Activated gamma-delta T cell treated with Interleukin-2 at 50 U/mL for 16 hours (primary cell): ENCODE measurements around the gene PRKG2.
"Not testable (repeated sequence)": the region's sequence is repeated elsewhere in the genome, so short reads cannot be mapped to it uniquely, and the experiment has no call there.

Experiments
- DNase-seq: peaks from one replicate; pipeline ENCODE4 v3.0.0-alpha.2; 2020

Gene PRKG2, protein sequence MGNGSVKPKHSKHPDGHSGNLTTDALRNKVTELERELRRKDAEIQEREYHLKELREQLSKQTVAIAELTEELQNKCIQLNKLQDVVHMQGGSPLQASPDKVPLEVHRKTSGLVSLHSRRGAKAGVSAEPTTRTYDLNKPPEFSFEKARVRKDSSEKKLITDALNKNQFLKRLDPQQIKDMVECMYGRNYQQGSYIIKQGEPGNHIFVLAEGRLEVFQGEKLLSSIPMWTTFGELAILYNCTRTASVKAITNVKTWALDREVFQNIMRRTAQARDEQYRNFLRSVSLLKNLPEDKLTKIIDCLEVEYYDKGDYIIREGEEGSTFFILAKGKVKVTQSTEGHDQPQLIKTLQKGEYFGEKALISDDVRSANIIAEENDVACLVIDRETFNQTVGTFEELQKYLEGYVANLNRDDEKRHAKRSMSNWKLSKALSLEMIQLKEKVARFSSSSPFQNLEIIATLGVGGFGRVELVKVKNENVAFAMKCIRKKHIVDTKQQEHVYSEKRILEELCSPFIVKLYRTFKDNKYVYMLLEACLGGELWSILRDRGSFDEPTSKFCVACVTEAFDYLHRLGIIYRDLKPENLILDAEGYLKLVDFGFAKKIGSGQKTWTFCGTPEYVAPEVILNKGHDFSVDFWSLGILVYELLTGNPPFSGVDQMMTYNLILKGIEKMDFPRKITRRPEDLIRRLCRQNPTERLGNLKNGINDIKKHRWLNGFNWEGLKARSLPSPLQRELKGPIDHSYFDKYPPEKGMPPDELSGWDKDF

DNA sequence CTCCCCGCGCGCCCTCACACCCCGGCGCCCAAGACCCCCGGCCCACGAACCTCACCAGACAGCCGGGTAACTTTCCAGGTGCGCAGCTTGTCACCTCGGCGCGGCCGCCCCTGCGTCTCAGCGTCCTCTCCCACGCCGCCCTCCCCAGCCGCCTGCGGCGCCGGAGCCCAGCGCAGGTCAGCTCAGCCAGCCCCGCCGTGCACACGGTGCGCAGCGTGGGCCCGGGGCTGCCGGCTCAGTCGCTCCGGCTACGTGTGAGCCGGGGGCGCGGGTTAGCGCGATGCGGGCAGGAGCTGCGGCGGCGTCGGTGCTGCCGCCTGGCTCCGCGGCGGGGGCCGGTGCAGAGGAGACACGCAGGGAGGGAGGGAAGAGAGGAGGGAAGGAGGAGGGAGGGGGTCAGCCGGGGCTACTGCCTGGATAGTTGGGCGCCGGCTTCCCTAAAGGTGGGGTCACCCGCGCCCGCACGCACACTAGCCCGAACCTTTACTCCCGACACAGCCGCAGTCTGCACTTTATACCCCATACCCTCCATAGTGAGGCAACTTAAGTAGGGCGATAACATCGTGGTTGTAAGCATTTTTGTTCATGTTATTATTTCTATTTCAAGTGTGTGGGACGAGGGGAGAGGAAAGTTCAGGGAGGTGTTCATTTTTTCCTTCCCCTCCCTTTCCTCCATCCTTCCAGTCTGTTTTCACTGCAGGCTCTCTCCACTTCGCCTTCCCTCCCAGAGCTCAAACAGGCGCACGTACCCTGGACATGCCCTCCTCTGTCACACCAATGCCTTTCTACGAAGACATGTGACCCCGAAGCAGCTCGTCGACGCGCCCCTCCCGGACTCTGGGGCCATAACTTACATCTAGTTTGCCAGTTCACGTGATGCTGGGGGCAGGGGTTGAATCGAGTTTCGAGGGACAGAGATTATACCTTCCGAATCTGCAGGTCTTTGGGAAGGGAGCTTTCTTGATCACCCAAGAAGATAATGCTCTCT is at the start of gene PRKG2:
Gene PRKG2, minus strand, starts transcription at position 342 of the 988 bp plus-strand sequence. CDS start 10,175 bp downstream, outside the sequence.
- no peak for DNase-seq

DNA sequence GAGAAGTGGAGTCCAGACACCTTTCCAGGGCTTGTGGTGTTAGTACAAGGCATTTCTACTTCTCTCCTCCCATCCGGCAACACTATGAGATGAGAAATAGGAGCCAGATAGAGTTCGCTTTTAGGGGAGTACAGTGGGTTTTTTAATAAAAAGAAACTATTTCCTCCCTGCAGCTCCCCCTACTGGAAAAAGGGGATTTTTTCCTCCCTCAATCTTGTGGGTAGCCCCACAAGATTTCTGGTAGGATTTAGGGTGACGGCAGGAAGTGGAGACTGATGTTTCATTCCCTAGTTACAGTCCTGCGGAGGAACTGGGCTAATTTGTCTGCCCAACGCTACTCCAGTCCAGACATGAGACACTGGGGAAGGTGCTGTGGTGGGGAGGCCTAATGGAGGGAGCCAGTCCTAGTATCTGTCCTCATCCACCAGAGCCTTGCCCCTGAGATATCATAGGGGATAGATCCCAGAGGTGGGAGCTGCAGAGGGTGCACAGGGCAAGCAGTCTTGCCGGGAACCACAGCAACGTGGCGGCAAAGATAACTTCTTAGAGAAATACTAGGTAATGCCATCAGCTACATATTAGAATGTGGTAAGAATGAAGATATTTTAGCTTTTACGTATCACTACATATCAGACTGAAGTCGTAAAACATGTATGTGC is 45.5 kb upstream of the PRKG2 start:
- no peak for DNase-seq

DNA sequence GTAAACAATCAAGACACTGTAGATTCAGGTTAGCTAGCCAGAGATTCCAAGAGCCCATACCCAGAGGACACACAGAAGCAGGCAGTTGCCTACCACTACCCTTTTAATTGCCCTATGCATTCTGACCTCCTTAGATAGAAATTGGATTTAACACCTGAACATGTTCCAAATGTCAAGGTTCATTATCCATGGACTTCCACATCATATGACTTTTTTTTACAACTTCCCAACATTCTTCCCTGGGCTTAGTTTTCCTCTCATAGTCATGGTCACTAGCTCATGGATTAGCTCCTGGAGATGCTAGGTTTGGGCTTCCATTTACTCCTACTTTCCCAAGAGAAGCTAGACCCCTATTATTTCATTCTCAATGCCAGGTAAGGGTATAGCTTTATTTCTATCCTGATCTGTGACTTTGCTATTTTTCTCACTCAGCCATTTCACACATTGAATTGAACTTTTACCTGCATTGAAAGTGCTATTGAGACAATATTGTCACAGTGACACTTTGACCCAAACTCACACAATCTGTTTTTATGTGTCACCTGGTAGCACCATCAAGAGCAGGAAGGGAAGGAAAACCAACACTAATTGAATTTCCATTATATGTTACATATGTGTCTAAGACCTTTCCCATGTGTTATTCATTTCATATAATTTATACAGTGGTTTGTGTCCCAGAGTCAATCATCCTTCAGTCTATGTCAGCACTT is 44.0 kb upstream of the PRKG2 start:
- DNase-seq: no peak

DNA sequence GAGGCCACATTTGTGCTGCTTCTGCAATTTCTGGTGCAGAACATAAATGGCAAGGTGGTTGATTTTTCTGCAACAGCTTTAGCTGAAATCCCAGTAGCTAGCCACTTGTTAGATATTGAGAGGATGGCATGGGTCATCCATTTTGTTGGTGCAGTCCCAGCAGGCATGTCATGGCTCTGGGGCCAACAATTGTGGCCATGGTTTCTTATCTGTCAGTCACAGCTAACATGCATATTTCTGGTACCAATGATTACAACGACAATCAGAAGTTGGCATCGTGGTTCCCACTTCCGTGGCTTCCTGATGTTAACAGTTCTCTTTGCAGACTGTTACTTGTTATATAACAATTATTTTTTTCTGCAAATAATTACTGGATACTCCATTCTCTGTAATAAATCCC is 42.8 kb upstream of the PRKG2 start:
- DNase-seq: no peak

DNA sequence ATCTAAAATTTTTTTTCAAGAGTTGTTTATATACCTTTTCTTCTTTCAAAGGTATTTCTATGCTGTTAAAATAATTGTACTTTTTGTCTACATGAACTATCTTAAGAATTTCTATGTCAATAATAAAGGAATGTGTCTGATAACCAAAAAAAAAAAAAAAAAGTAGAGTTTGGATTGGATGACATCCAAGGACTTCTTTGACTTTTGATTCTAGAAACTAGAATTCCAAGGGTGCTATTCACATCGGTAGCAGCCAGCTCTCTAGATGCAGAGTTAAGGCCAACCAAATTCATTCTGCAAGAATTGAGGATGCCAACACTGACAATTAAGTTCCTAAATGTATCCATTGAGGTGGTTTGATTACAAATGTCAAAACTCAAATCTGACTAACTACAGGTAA is 42.0 kb upstream of the PRKG2 start:
- no peak for DNase-seq

DNA sequence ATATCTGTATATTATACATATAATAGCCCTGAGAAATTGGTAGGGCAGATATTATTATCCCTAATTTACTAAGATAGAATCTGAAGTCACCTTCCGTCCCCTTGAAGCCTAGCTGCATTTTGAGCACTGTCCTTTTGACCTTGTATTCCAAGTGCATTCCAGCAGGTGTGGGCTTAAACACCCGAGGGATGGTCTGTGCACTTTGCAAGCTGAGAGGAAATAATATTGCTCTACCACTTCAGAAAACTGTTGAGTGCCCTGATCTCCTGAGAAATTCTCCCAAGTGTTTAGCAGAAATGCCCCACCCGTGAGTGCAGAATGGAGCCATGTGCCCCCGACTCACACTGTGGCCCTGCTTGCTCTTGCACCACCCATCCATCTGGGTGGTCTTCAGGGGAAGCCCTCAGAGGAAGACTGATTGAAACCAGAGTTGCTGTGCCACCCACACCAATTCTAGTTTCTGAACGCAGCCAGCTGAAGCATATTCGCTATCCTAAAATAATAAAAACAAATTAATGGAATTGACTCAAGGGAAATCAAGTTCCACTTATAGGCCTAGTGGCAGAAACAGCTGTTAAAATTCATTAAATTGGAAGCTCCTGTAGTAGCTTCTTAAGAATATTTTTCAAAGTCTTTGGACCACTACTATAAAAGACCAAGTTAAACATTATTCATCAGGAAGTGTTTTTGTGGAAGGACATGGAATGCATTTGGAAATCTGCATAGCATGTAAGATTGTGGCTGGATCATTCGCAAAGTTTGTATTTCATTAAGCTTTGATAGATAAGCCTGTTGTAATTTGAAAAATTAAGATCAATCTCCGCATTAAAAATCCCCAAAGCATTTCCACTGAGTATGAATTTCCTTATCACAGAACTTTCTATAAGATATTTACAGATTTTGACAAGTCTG is 41.3 kb upstream of the PRKG2 start:
- DNase-seq: no peak

DNA sequence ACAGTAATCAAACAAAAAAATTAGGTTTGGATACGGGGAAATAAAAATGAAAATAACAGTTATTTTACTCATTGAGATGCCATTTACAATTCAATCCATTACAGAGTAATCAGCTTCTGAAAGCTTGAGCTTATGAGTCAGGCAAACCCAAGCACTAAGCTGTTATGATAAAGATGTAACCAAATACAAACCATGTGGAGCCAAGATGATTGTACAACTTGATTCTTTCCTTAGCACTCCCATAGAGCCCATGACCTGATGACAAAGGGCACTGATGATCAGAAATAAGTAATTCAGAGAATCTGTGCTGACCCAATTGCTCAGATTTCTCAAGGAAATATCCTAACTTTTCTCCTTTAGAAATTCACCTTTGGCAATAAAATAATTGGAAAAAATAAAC is 40.5 kb upstream of the PRKG2 start:
- no peak for DNase-seq

DNA sequence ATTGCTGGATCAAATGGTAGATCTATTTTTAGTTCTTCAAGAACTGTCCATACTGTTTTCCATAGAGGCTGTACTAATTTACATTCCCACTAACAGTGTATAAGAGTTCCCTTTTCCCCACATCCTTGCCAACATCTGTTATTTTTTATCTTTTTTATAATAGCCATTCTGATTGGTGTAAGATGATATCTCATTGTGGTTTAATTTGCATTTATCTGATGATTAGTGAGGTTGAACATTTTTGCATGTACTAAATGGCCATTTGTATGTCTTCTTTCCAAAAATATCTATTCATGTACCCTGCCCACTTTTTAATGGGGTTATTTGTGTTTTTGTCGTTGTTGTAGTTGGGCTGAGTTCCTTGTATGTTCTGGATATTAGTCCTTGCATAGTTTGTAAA is 35.4 kb upstream of the PRKG2 start:
- DNase-seq: no peak

DNA sequence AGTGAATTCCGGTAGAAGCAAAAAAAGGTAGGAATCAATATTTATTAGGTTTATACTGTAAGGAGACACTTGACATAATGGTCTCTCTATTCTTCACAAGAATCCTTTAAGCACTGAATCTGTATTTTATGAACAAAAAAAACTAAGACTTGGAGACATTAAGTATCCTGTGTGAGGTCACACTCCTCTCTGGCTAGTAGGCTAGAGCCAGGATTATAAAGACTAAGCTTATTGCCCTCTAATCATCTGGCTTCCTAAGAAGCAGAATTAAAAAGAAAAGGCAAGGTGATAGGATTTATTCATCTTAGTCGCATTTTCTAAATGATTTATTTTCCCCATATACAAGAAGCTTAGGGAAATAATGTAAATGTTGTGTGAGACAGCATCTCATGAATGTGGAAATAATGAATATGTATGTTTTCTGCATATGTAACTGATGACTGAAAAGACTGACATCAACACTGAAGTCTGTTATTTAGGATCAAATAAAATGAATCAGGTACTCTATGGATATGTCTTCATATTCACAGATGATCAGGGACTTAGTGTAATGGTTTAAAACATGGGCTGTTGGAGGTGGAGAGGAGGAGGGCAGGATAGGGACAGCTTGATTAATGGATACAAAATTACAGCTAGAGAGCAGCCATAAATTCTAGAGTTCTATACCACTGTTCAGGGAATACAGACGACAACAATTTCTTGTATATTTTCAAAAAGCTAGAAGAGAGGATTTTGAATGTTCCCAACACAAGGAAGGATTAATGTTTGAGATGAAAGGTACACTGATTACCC is 30.4 kb upstream of the PRKG2 start:
- no peak for DNase-seq

DNA sequence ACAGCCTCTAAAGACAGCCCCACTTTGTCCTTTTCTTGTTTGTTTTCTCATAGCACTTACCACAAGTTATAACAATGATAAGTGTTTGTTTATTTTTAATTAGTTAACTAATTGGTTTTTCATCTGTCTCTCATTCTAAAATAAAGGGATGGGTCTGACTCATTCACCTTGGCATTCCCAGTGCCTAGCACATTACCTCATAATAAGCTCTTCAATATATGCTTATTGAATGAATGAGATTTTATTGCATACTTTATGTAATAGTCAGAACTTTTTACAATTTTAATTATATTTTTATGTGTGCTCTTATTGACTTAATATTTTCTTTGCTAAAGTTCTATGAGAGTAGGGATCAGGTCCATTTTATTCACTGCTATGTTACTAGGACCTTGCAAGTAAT is 22.8 kb upstream of the PRKG2 start:
- DNase-seq: no peak

DNA sequence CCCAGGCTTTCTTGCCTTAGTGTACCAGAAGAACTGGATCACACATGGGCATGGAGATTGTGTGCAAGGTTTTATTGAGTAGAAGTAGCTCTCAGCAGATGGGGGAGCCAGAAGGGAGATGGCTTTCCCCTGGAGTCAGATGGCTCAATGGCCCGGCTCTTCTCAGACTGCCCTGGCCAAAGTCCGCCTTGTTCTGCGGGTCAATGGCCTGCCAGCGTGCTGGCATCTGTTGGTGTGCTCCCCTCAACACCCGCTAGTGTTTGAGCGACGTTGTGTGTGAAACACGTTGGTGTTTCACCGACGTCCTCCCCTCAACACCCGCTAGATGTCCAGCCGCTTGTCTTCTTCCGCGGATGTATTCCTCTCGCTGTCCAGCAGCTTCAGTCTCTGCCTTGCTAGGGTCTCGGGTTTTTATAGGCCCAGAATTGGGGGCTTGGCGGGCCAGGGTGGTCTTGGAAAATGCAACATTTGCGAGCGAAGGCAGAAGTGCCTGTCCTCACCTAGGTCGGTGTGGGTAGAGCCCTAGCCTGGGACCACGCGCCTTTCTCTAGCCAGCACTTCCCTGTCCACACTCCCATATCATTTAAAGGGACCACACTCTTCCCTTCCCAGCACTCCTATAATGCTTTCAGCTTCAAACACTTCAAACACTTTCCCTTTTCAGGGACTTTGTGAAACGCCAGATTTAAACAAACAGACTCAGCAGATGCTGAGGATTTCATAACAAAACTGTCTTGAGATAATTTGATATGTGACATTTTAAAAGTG is 21.1 kb upstream of the PRKG2 start:
- no peak for DNase-seq

DNA sequence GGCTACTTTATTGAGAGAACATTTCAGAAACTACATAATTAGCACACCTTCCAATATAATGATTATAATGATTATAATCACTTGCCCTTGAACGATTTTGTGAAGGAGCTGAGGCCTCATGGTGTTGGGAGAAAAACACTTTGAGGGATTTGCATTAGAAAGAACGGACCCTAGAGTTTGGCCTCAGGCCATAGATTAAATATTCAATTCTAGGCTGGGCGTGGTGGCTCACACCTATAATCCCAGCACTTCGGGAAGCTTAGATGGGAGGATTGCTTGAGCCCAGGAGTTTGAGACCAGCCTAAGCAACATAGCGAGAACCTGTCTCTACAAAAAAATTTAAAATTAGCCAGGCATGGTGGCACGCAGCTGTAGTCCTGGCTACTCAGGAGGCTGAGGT is 12.9 kb upstream of the PRKG2 start:
- DNase-seq: no peak

DNA sequence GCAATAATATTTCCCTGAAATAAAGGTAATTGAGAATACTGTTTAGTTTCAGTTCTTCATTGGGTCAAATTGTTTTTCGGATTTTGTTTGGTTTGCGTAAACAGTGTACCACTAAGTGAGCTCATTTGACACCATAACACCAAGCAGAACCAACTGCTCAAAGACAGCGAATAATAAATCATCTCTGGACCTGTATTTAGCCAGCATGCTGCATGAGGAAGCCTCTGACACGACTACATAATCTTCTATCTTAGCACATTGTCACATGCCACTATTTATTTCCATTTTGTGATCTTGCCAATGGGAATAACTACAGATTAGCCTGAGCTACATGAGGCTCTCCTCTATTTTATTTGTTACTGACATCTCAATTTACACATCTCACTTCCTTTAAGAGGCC is 12.1 kb upstream of the PRKG2 start:
- no peak for DNase-seq

DNA sequence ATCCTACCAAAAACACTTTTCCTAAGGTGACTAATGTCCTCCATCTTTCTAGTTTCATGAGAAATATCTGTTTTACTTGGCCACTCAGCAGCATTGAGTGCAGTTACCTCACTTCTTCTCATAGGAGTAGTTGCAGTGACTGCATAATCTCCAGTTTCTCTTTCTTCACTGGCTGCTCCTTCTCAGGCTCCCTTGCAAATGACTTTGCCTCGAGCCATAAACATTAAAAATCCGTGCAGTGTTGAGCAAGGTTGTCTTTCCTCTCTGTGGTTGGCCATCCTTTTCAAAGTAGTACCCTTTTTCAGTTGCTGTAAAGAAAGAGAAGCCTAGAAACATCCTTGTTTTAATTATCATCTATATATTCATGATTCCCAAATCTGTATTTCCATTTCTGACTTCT is 10.2 kb upstream of the PRKG2 start:
- DNase-seq: no peak

DNA sequence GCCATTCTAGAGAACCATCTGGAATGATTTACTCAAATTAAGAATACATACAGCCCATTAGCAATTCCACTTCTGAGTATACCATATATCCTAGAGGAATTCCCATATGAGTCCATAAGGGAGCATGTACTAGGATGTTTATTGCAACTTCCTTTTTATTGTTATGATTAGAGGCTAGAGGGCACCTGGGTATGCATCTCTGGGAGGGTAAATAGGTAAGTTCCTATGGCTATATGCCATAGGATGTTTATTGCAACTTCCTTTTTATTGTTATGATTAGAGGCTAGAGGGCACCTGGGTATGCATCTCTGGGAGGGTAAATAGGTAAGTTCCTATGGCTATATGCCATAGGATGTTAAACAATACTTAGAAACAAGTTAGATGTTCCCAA is 7.1 kb upstream of the PRKG2 start:
- DNase-seq: not testable (repeated sequence)

DNA sequence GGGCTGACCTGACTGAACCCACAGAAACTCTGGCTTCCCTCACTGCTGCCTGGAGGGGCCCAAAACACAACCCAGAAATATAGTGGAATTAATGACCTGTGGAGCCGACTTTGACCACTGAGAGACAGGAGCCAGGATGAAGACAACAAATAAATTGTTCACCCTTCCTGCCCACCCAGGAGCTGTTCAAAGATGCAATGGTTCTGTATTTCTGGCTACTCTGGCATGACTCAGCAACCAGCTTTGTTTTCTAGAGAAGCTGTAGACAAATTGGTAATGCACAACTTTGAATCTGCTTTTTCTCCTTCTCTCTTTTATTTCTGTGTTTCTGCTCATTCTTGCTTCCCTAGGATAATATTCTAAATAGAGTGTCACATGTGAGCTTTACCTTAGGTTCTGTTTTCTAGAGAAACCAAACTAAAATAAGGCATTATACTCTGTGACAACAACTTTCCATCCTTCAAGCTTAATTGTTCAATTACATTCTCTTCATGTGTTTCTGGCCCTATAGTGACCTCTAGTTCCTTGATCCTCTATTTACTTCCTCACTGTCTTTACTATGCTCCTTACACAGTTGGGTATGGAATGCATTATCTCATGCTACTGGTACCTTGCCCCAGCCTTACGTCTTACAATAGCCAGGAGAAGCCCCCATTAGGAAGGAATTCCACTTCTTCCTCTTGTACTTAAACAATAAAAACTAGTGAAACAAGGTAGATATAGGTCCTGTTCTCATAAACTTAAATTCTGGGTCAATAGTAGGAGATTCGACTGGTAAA is 6.5 kb upstream of the PRKG2 start:
- no peak for DNase-seq

DNA sequence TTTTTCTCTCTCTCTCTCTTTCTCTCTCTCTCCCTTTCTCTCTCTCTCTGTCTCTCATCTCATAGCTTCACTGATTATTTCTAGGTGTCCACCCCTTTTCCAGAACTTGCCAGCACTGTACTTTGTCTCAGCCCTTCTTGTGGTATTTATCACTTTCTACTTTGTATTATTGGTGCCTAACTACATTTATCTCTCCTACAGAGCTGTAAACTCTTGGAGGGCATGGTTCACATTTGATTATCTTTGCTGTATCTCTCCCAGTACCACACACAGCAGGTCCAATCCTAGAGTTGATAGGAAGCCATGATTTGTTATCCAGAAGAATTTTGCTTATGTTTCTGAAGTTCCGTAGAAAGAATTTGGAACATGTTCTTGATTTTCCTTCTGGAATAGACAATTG is 5.2 kb upstream of the PRKG2 start:
- no peak for DNase-seq

DNA sequence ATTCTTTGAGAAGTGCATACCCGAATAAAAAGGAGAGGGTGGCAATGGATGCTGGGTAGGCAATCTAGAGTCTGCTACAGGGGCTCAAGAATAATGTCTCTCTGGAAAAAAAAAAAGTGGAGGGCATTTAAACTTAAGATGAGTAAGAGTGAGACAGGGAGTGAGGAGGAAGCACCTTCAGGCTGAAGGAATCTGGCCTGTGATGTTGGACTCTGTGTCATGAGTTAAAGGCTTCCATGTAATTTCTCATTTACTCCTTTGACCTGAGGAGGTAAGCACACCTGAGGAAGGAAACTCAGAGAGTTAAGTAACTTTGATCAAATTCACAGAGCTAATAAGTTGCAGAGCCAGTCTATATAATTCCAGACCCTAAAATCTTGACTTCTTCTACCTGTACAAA is 3.2 kb upstream of the PRKG2 start:
- DNase-seq: no peak
